ELR (cell line): Measurements from ENCODE around the gene TBX21.
A peak's percentile ranks its signal among the peaks of the same experiment; 100 is the strongest.

Experiments used
- DNase-seq: peaks from one replicate; pipeline ENCODE4 v3.0.0-alpha.2; 2015; ENCODE audit warnings: low read depth

TBX21 gene

GRCh38 chr17:47698749-47699535 is 34.1 kb upstream of the TBX21 start:
- DNase-seq = peak; percentile 72

GRCh38 chr17:47699536-47699840 is 33.5 kb upstream of the TBX21 start:
- no peak for DNase-seq

- DNase-seq = no peak
Observed at GRCh38 chr17:47700471-47701449, 32.3 kb upstream of the TBX21 start.

- no peak for DNase-seq
Observed at GRCh38 chr17:47701608-47702007, 31.4 kb upstream of the TBX21 start.

- DNase-seq = no peak
Observed at GRCh38 chr17:47702391-47702995, 30.5 kb upstream of the TBX21 start.

- no peak for DNase-seq
Observed at GRCh38 chr17:47703191-47703591, 29.8 kb upstream of the TBX21 start.

GRCh38 chr17:47703671-47704070 is 29.4 kb upstream of the TBX21 start:
- DNase-seq = no peak

GRCh38 chr17:47704116-47704515 is 28.9 kb upstream of the TBX21 start:
- DNase-seq = no peak

GRCh38 chr17:47704736-47705135 is 28.3 kb upstream of the TBX21 start:
- DNase-seq = no peak

- DNase-seq = no peak
Observed at GRCh38 chr17:47705536-47706530, 27.2 kb upstream of the TBX21 start.

GRCh38 chr17:47707056-47707804 is 25.8 kb upstream of the TBX21 start:
- no peak for DNase-seq

- DNase-seq = no peak
Observed at GRCh38 chr17:47707884-47708283, 25.2 kb upstream of the TBX21 start.

- DNase-seq = no peak
Observed at GRCh38 chr17:47708312-47708863, 24.6 kb upstream of the TBX21 start.

GRCh38 chr17:47708864-47709541 is 24.0 kb upstream of the TBX21 start:
- DNase-seq = no peak

- DNase-seq = no peak
Observed at GRCh38 chr17:47709594-47709993, 23.4 kb upstream of the TBX21 start.

GRCh38 chr17:47711366-47712099 is 21.5 kb upstream of the TBX21 start:
- DNase-seq = no peak

- DNase-seq = no peak
Observed at GRCh38 chr17:47712330-47713023, 20.6 kb upstream of the TBX21 start.

GRCh38 chr17:47713980-47714700 is 18.9 kb upstream of the TBX21 start:
- no peak for DNase-seq
